HG02870 (cell line): ENCODE measurements around the gene LRBA.

Experiments used
- ATAC-seq: cut with Tn5 transposase; IDR thresholded peaks from one replicate; pipeline ENCODE4 v1.9.1; 2021; ENCODE audit warnings: mild to moderate bottlenecking, moderate library complexity; ENCODE audit not compliant: unreplicated experiment

LRBA gene

GRCh38 chr4:150591904-150592303 is 423.2 kb downstream of the LRBA start:
- no peak for ATAC-seq

GRCh38 chr4:150591406-150591805 is 423.7 kb downstream of the LRBA start:
- ATAC-seq, result no peak

DNA sequence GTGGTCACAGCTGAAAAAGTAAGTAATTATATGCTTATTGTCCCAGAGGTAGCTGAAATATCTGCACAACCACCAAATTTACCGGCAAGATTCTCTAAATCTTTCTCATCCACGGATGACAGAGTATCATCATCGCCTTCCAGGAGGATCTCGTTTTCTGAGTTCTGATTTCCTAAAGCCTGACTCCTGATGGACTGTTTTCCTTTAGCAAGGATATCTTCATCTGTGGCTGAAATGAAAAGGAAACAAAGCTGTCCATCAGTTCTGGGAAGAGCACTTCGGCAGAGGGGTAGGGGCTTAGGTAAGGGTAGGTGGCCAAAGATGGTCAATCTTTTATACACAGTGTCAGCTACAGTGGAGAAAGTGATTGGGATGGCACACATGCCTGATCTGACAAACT is 424.5 kb downstream of the LRBA start:
- no peak for ATAC-seq

DNA sequence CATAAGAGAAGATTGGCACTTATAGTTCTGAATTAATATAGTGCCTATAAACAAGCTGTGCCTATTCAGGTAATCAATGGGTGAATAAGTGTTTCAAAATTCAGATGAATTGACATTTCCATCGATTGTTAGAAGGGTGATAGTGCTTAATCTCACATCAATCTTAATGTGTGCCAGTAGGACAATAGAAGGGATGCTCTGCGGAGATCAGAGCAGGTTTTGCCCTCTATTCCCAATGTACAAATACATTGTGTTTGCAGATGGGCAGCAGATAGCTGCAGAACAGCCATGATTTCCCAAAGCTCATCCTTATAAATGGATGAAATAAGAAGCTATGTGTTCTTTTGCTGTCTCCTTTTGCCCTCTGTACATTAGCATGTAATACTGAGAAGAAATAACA is 425.9 kb downstream of the LRBA start:
- ATAC-seq, result no peak

DNA sequence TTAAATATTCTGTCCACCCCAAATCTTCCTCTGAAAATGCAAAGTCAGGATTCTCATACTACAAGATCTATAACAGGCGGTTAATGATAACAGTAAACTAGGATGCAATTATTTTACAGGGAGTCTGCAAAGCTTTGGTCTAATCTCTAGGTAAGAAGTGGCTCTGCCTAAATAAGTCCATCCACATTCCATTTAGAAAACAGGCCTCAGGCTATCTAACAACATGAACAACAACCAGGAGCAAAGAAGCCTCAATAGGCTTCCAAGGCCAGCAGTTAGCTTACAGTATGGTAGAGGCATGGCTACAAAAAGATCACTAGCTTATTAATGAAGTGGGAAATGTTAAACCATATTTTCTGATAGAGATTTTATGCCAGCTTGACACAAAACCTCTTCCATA is 426.8 kb downstream of the LRBA start:
- ATAC-seq, result no peak

DNA sequence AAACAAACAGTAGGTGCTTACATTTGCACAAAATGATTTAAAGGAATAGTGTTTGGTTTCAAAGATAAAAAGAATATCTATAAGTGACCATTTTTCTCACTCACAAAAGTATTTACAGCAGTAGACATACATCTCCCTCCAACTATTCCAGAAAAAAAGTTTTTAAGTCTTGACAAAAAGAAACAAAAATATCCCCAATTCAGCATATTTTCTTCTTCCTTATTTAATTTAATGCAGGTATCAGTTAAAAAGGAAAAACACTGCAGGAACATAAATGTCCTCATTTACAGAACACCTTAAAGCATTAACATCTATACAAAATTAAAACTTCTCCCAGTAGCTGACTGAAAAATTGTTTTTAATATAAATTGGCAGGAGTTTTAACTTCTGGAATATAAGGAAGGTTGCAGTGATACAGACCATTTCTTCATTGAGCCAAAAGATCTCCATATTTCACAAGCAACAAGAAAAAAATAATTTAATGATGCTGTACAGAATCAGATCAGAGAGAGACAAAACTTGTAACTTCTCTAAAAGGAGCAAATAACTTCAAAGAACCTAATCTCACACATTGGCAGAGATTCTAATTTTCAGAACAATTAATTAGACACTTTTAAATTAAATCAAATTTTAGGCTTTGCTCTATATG is 428.8 kb downstream of the LRBA start:
- no peak for ATAC-seq

DNA sequence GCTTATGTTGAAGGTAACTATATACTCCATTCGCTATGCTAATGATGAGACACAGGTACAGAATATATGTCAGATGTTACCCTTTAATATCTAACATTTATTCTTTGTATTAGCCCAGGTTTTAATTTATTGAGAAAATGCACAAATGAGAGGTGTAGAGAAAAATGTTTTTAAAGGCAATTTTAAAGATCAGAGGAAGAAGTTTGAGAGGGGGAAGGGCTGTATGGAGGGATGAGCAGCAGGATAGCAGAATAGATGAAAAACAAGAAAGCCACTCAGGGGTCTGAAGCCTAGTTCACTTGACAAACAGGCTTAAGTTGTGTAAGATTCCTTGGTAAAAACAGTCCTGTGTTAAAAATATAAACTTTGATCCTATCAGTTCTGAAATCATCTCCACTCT is 429.5 kb downstream of the LRBA start:
- no peak for ATAC-seq

DNA sequence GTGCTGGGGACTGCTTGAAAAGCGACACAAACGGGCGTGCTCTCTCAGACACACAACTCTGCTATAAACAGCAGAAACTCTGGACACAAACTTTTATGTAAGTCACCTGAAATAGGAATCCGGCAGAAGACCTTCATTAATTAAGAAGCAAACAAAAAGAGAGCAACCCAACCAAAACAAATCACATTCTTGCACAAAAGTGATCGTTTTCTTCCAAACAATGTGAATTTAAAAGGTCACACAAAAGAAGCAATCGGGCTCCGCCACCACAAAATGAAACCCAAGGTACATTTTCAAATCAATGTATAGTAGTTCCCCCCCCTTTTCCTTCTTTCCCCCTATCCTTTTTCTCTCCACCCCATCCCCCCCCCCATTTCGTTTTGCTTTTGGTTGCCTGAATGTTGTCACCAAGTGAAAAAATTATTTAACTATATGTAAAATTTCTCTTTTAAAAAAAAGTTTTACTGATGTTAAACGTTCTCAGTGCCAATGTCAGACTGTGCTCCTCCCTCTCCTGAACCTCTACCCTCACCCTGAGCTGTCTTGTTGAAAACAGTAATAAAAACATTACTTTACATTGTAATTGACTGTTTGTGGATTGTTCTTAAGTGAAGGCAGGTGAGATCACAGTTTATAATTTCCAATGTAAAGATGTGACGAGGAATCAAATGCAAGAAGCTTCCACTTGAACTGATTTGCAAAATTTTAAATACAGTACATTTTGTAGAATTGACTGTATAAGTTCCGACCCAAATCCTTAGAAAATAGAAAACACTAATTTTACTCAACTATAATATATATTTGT is 430.8 kb downstream of the LRBA start:
- no peak for ATAC-seq

GRCh38 chr4:150583287-150584110 is 431.6 kb downstream of the LRBA start:
- no peak for ATAC-seq

DNA sequence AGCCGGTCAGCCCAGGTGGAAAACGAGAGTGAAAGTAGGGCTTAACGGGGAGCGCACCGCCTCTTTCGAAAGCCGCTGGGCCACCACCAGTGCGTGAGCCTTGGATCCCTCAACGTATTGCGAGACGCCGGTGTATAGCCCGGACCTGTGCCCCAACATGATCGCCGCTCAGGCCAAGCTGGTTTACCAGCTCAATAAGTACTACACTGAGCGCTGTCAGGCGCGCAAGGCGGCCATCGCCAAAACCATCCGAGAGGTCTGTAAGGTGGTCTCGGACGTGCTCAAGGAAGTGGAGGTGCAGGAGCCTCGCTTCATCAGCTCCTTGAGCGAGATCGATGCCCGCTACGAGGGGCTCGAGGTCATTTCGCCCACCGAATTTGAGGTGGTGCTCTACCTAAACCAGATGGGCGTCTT is 432.2 kb downstream of the LRBA start:
- ATAC-seq, result no peak

- no peak for ATAC-seq
These were observed 432.8 kb downstream of the LRBA start, which contains the start of gene MAB21L2 for GRCh38 chr4:150582146-150582872. Gene MAB21L2, plus strand, starts transcription at chr4:150582151. Its CDS starts 879 bp downstream, at chr4:150583030.

- ATAC-seq, result no peak
These were observed 433.4 kb downstream of the LRBA start for GRCh38 chr4:150581641-150582051.

GRCh38 chr4:150581056-150581605 is 434.0 kb downstream of the LRBA start:
- no peak for ATAC-seq

DNA sequence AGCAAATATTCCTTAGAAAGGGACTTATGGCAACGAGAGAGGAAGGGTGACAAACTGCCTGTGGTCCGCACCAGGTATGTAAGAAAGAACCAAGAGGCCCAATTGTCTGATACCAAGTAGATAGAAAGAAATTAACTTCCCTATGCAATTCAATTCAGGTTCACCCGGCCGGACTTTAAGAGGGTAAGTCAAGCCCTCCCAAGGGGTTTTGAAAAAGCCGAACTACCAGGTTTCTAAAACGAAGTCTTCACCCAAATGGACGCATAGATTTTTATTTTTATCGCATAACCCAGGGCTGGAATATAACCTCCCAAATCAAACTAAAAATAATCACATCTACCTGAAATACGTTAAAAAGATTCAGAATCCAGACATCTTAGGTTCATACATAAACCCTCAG is 434.8 kb downstream of the LRBA start:
- no peak for ATAC-seq

DNA sequence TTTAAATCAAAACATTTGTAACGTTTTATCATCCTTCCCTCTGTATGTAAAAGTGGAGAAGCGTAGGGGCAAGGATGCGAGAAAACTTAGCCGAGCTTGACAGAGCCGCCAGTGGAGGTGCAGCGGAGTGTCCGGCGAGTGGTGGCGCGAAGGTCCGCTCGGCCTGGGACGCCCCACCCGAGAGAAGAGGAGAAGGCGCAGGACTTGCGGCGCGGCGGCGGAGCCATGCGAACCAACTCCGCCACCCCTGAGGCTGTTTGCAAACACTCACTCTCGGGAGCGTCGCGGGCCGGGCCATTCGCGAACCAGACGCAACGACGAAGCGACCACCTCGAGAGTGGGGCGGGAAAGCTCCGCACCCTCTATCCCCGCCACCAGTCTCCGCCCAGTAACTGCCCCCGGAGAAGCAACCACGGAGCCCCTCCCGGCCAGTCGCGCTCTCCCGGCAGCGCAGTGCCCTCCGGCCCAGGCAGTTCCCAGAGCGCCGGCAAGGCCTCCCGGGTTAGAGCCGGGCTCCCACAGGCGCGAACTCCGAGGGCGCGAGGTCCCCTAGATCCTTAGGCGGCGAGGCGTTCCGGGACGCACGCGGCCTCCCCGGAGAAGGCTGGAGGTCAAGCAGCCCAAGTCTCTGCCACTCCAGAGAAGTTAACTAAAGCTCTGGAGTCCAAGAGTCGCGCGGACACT is 435.4 kb downstream of the LRBA start:
- no peak for ATAC-seq

DNA sequence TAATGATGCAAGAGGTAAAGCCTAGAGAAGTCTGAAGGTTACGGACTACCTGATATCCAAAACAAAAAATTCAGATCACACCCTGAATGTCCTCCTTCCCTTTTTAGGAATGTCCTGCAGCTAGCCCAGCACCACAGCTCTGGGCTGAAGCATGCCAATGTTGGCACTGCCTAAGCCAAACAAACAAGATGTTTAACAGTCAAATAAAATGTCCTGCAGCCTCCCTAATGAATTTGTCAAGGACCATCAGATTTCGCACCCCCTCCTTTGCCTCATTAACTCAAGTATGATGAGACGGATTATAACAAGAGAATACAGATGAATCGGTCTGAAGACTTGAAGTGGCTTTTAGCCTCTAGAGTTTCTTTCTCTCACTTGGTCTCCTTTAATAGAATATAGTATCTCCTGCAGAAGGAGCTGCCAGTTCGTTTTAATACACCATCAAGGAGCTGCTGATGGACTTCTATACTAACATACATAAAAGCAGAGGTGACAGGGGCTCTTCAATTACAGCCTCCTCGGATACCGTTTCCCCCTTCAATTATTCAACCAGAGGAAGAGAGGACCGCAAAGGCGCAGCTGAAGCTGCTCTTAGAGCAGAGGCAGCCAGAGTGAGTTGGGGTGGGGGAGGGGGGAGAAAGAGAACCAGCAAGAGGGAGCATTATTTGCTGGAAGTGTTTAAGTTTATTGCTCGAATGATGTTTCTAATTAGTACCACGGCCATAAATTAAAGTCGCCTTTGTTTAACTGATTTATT is 436.2 kb downstream of the LRBA start:
- ATAC-seq, result no peak

DNA sequence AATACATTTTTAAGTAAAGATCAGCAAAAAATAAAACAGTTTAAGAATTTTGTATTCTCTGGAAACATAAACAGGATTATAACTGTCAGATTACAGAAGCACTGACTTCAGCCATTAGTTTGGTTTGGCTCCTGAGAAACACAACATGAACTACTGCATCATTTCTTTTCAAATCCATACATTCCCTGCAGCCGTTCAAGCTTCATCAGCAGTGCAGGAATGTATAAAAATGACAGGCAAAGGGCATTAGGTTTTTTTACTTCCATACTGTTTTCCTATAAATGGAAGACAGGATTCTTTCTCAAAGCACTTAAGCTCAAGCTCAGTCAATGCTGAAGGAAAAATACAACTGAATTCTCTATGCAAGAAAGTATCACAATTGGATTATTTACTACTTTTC is 437.3 kb downstream of the LRBA start:
- no peak for ATAC-seq

DNA sequence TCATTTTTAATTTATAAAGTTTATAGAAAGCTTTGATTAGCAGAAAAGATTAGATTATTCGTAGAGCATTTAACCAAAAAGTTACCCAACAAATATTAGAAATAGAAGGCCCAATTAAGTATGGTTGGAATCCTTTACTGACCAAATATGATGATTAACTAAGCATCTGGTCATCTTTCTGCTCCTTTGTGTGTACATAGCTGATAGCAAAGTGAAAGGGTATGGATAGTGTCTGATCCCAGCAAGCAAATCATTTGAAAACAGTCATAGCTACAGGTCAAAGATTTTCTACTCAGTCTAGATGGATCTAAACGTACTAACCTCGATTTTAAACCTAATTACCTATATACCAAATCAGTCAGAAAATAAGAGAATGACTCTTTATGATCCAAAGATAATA is 440.4 kb downstream of the LRBA start:
- ATAC-seq, result no peak

DNA sequence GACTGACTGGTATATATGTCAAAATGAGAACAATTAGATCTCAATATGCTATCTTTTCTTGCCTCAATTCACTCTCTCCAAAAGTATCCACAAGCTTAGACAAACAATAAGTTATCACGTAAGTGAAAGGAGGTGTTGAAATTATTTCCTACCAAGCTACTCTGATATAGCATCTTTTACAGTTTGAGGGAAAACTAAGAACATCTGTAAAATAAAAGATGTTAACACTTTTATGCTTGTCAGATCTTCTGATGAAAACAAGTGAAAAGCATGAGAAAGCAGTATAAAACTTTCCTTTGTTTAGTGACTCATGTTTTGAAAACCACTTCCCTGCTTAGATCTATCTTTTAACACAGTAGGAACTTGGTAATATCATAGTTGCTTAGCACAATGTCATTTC is 441.6 kb downstream of the LRBA start:
- no peak for ATAC-seq
